GM19395 (cell line): ENCODE results near the gene TRAF3IP3.
A peak's percentile ranks its signal among the peaks of the same experiment; 100 is the strongest.

Experiments used
- ATAC-seq: cut with Tn5 transposase; IDR thresholded peaks from one replicate; pipeline ENCODE4 v1.9.1; 2021; ENCODE audit warnings: mild to moderate bottlenecking, moderate library complexity; ENCODE audit not compliant: unreplicated experiment

The TRAF3IP3 gene

GRCh38 chr1:209766051-209766450 lies 10.2 kb downstream of the TRAF3IP3 start:
- no peak for ATAC-seq

GRCh38 chr1:209767096-209767495 lies 11.2 kb downstream of the TRAF3IP3 start:
- ATAC-seq: no peak

DNA sequence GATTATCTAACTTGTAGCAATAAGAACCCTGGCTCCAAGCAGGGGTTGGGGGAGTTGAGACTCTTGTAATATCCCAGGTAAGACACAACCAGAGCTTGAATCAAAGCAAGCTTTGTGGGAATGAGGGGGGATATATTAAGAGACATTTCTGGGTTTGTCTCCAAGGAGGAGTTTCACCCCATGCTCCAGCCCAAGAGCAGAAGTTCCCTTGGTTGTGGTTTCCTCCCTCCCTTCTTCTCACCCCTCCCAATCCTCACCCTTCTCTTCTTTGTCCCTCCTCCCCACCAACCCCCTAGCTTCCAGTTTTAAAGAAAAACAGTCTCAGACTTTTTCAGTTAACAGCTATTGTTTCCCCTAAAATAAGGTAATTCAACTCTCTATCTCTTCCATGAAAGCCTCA lies 11.9 kb downstream of the TRAF3IP3 start:
- no peak for ATAC-seq

DNA sequence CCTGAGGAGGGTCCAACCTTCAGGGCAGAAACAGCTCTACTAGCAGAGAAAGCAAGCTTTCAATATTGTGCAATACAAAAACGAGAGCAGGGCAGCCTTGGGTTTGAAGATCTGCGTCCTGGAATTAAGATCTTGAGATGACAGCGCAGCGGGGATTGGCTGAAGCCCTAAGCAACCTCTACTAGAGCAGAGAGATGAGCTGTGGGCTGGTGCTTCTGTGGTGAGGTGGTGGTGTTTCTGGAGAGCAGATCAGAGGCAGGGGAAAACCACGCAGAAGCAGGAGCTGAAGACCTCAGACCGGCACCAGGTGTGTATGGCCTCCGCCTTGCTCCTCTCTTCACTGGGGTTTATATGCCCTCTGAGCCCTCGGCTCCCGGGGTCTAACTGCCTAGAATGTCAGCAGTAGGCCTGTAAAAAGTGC lies 12.5 kb downstream of the TRAF3IP3 start:
- ATAC-seq: peak; percentile 87

GRCh38 chr1:209769171-209769904 lies 13.5 kb downstream of the TRAF3IP3 start:
- peak; percentile 85 for ATAC-seq

- no peak for ATAC-seq
Measured at GRCh38 chr1:209769971-209770370, 14.1 kb downstream of the TRAF3IP3 start.

DNA sequence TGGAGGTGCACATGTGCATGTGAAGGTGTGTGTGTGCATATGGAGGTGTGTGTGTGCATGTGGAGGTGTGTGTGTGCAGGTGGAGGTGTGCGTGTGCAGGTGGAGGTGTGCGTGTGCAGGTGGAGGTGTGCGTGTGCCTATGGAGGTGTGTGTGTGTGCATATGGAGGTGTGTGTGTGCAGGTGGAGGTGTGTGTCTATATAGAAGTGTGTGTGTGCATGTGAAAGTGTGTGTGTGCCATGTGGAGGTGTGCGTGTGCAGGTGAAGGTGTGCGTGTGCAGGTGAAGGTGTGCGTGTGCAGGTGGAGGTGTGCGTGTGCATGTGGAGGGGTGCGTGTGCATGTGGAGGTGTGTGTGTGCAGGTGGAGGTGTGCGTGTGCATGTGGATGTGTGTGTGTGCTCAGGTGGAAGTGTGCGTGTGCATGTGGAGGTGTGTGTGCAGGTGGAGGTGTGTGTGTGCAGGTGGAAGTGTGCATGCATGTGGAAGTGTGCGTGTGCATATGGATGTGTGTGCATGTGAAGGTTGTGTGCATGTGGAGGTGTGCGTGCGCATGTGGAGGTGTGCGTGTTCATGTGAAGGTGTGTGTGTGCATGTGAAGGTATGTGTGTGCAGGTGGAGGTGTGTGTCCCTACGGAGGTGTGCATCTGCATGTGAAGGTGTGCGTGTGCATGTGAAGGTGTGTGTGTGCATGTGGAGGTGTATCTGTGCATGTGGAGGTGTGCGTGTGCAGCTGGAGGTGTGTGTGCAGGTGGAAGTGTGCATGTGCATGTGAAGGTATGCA lies 15.0 kb downstream of the TRAF3IP3 start:
- no peak for ATAC-seq

DNA sequence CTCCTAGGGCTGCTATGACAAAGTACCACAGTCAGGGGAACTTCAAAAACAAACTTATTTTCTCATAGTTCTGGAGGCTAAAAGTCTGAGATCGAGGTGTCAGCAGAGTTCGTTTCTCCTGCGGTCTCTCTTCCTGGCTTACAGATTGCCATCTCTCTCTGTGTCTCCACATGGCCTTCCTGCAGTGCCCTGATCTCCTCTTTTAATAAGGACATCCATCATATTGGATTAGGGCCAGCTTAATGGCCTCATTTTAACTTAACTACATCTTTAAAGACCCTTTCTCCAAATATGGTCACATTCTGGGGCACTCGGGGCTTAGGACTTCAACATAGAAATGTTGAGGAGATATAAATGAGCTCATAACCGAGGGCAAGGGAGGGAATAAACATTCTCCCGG lies 16.3 kb downstream of the TRAF3IP3 start:
- ATAC-seq: no peak

DNA sequence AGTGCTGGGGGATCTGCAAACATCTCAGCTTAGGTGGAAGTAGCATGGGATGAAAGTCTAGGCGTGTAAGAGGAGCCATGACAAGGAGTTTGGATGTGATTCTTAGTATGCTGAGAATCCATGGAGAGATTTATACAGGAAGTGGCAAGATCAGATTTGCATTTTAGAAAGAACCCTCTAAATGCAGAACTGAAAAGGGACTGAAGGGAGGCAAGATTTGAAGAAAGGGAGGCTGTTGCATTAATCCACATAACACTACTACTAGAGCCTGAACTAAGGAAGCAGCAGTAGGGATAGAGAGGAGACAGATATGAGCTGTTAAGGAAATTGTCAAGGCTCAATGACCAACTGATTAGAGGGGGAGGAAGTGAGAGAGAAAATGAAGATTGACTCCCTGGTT lies 18.7 kb downstream of the TRAF3IP3 start:
- peak; percentile 61 for ATAC-seq

DNA sequence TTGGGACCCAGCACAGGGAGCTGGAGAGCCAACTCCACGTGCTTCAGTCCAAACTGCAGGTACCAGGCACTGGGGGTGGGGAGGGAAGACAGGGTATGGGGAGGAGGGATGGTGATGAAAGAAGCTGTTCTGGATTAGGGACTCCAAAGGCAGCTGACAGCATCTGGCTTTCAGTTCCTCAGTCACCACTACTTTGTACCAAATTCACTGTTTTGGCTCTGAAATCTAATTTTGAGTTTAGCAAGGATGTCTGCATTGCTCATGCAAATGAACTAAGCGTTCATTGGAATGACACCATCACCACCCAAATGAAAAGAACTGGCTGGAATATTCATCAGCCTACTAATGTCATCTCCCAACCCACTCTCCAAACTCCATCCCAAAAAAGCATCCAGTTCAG lies 19.8 kb downstream of the TRAF3IP3 start:
- no peak for ATAC-seq

DNA sequence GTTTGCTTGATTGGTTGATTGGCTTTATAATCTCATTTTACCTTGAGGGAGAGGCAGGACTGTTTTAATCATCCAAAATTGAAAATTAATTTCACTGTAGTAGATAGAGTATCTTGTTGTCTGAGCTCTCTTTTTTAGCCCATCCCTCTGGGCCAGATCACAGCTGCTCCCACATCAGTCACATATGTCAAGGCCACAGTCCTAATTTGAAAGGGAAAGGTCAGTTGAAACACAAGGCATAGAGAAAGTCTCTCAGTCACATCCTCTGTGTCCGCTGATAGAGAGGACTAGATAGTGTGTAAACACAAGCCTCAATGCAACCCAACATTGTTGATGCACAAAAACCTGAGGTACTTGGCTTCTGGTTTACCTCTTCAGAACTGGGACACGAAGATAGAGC lies 21.7 kb downstream of the TRAF3IP3 start:
- ATAC-seq: no peak

- ATAC-seq: no peak
Measured at GRCh38 chr1:209778102-209778501, 22.2 kb downstream of the TRAF3IP3 start.

GRCh38 chr1:209780268-209780667 lies 24.4 kb downstream of the TRAF3IP3 start:
- no peak for ATAC-seq

DNA sequence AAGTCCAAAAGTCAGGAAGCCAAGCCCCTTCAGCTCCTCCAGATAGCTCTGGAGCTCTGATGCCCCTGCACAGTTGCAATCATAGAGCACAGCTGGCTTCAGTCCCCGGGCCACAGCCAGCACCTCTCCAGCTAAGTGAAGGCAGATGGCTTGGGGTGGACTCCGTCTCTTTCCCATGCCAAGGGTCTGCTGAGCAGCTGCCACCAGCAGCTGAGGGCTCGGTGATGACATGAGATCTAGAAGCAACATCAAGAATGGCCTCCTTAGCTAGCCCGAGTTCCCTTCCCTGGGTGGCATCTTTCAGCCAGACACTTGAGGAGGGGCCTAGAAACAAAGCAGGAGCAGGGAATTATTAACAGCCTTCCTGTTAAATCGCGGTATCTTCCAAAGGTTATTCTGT lies 27.5 kb downstream of the TRAF3IP3 start:
- ATAC-seq: no peak

GRCh38 chr1:209784265-209785169 lies 28.7 kb downstream of the TRAF3IP3 start, which contains the start of gene C1orf74:
Gene C1orf74, minus strand, starts transcription at chr1:209784559. Its CDS starts 925 bp downstream, at chr1:209783634.
- peak; percentile 99 for ATAC-seq

- no peak for ATAC-seq
Measured at GRCh38 chr1:209785592-209785991, 29.7 kb downstream of the TRAF3IP3 start.

- ATAC-seq: no peak
Measured at GRCh38 chr1:209786146-209786545, 30.3 kb downstream of the TRAF3IP3 start.

DNA sequence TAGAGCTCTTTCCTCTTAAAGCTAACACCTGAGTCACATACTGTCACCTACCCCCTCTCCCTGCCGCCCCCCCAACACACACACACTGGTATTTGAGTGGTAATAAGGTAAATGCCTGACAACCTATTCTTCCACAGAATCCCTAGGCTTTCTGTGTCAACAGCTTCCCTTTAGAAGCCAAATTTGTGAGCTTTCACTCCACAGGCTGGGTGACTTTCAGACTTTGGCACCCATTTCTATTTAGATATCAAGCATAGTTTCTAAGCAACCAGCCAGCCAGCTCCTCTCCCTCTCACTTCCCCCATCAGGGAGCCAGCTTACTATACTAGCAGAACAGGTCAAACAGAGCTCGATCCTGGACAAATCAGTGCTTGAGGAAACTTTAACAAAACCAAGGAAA lies 31.7 kb downstream of the TRAF3IP3 start:
- no peak for ATAC-seq

DNA sequence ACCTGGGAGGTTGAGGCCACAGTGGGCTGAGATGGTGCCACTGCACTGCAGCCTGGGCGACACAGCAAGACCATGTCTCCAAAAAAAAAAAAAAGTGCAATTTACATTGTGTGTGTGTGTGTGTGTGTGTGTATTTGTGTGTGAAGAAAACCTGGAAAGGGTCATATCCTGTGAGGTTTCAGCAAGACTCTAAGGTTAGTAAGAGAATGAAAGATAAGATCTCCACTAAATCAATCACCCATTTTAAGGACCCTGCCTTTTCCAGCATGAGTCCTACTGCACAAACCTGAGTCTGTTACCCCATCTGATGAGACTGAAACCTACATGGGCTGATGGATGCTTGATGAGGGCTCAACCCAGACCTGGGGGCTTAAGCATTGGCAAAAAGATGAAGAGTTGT lies 33.4 kb downstream of the TRAF3IP3 start:
- ATAC-seq: no peak

DNA sequence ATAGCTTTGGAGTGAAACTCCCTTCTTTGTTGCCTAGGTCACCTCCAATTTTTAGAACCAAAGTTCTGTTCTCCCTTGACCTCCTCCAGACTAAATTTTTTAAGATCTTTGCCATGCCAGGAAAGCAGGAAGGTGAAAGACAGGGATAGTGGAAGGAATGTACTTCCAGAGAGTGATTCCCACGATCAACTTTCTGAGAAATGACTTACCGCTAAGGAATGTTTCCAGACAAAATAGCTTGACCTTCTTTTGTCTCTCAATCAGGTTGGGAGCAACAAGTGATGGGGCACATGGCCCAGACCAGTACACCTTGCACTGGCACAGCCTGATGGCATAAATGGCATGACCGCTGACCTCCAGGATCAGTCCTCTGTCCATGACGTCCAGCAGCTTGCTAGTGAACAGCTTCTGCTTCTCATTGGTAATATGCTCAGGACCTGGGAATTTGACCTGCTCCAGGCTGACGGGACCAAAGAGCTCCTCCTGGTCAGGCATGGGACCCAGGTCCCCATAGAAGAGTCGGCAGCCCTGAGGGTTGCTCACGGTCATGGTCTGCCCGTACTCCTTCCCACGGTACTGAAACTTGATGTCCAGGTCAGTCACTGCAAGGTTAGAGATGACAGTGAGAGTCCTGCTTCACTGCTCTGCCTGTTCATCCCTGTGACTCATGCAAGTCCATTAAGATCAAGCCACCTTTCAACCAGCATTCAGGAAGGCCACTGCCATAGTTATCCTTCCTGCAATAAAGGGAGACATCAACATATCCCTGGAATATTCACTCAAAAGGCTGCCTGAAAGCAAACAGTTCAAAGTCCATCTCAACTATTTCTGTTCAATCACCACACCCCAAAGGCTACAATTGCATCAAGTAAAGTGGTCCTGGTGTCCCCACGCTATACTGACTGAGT lies 34.7 kb downstream of the TRAF3IP3 start:
- no peak for ATAC-seq
